ENCODE measurements around the gene ADGRL4. TPM values are rescaled to one million over a fixed set of nuclear protein-coding genes. Genes with fewer than 3 reads are reported as not detected.

ADGRL4 gene
- total RNA-seq, 1 donor from 2014 or later, result 17.7 TPM

DNA sequence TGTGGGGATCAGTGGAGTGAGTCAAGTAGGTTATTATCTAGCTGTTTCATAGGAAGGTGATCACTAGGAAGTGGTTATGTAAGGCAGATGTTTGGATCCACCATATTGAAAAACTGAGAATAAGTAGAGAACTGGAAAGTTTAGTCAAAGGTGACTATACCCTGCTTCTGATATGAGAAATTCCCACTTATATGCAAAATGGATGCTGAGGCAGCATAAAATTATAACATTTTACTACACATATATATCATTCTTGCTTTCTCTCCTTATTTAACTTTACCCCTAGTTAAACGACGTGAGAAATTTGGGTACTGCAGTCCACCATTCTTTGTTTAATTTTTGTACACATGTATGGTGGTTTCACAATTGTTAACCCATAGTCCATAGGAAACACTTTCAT is 142.4 kb downstream of the ADGRL4 start:
- H3K4me3 ChIP-seq, result no peak overlapping the region
- H3K4me1 ChIP-seq, result no peaks in the 10 kb centered on the region
- H3K36me3 ChIP-seq, result no peaks in the 10 kb centered on the region
- no peak overlapping the region for H3K27ac ChIP-seq
- TF ChIP-seq, protein P1, sequence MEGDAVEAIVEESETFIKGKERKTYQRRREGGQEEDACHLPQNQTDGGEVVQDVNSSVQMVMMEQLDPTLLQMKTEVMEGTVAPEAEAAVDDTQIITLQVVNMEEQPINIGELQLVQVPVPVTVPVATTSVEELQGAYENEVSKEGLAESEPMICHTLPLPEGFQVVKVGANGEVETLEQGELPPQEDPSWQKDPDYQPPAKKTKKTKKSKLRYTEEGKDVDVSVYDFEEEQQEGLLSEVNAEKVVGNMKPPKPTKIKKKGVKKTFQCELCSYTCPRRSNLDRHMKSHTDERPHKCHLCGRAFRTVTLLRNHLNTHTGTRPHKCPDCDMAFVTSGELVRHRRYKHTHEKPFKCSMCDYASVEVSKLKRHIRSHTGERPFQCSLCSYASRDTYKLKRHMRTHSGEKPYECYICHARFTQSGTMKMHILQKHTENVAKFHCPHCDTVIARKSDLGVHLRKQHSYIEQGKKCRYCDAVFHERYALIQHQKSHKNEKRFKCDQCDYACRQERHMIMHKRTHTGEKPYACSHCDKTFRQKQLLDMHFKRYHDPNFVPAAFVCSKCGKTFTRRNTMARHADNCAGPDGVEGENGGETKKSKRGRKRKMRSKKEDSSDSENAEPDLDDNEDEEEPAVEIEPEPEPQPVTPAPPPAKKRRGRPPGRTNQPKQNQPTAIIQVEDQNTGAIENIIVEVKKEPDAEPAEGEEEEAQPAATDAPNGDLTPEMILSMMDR (IDR thresholded peaks at IDR 0.05), result no peak
- TF ChIP-seq POLR2AphosphoS5 (IDR thresholded peaks at IDR 0.05; ENCODE audit: insufficient read depth in 1 of 2, low read depth in 1 of 2), result no peak
- TF ChIP-seq POLR2A (IDR thresholded peaks at IDR 0.05), result no peak
- no peak for DNase-seq (ENCODE audit: extremely low spot score in 2 of 2)
- no peaks in the 10 kb centered on the region for H3K9me3 ChIP-seq
- intact Hi-C loops (cut with DNase I), result no loop called here
- H3K27me3 ChIP-seq, result no peaks in the 10 kb centered on the region

DNA sequence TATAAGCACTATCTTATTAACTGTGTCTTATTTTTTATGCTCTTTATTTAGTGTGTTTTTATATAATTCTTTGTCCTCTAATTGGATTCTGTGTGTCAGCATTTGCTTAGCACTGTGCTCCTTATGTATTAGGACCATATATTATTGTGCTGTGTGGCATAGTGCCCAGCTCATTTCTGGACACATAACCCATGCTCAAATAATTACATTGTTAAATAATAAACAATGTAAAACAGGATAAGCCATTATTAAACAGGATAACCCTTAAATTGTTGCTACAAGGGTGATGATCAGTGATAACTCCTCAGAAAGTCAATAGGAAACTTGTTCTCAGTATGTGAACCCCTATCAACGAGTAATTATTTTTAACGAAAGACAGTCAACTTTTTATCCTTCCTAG is 150.4 kb downstream of the ADGRL4 start:
- Histone ChIP-seq H3K36me3 (no peaks in the 10 kb centered on the region), H3K4me3 (no peak overlapping the region), H3K27me3 (no peaks in the 10 kb centered on the region), H3K9me3 (no peaks in the 10 kb centered on the region), H3K4me1 (no peaks in the 10 kb centered on the region), H3K27ac (no peak overlapping the region)
- DNase-seq (ENCODE audit: extremely low spot score in 2 of 2), result no peak
- TF ChIP-seq, protein P1 (IDR thresholded peaks at IDR 0.05), result no peak
- TF ChIP-seq POLR2A (IDR thresholded peaks at IDR 0.05) (no peak), POLR2AphosphoS5 (IDR thresholded peaks at IDR 0.05; ENCODE audit: insufficient read depth in 1 of 2, low read depth in 1 of 2) (no peak)
- intact Hi-C loops (cut with DNase I), result no loop called here

DNA sequence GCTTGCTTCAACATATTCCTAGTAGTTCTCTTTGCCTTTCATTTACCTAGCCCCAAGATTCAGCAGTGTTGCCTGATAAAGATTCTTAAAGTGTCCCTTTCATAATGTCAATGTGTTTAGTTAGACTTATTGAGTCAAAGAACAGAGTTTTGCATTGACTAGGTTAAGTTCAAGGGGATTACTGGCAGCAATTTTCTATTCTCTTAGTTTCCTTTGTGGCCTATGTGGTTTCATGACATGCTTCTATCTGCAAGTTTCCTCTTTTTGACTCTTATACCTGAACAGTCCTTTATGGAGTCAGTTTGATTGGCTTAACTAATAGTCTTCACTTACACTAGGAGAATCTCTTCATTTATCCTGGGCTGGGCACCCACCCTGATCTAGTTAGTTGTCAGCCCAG is 151.3 kb downstream of the ADGRL4 start:
- Histone ChIP-seq H3K36me3 (no peaks in the 10 kb centered on the region), H3K27me3 (no peaks in the 10 kb centered on the region), H3K9me3 (no peaks in the 10 kb centered on the region), H3K27ac (no peak overlapping the region), H3K4me1 (no peaks in the 10 kb centered on the region), H3K4me3 (no peak overlapping the region)
- intact Hi-C loops (cut with DNase I), result no loop called here
- no peak for DNase-seq (ENCODE audit: extremely low spot score in 2 of 2)
- TF ChIP-seq POLR2A (IDR thresholded peaks at IDR 0.05) (no peak), POLR2AphosphoS5 (IDR thresholded peaks at IDR 0.05; ENCODE audit: insufficient read depth in 1 of 2, low read depth in 1 of 2) (no peak)
- TF ChIP-seq, protein P1 (IDR thresholded peaks at IDR 0.05), result no peak

DNA sequence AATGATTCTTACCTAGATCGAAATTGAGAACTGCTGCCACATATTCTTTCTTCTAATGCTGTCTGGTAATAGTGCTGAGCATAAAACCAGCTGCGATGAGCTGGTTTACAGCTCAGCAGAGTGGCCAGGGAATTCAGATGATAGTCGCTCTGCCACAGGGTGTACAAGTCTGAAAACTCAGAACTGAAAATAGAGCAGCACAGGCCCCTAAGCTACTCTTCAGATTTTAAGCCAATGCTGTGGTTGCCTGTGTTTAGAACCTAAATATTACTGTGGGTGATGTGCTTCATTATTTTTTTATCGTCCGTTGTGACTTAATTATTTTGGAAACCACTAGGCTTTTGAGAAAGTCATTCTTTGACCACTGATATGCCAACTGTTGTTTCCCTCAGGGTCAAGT is 152.0 kb downstream of the ADGRL4 start:
- no peak for DNase-seq (ENCODE audit: extremely low spot score in 2 of 2)
- Histone ChIP-seq H3K9me3 (no peaks in the 10 kb centered on the region), H3K4me3 (no peak overlapping the region), H3K4me1 (no peaks in the 10 kb centered on the region), H3K27me3 (no peaks in the 10 kb centered on the region), H3K36me3 (no peaks in the 10 kb centered on the region), H3K27ac (no peak overlapping the region)
- intact Hi-C loops (cut with DNase I), result no loop called here
- TF ChIP-seq, protein P1 (IDR thresholded peaks at IDR 0.05), result no peak

DNA sequence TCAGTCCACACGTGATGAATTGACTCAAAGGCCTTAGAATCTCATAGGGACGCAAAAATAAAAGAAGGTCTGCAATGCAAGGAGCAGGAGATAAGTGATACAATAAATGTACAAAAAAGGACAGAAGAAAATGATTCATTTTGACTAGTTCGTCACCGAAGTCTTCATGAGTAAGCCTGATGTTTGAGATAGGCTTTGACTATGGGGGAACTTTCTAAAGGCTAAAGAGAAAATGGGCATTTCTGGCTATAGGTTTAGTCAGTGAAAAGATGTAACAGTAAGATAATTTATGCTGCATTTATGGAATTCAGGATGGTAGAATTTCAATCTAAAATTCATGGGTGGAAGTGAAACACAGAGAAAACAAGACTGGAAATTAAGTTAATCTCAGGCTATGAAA is 163.0 kb downstream of the ADGRL4 start:
- Histone ChIP-seq H3K27me3 (no peaks in the 10 kb centered on the region), H3K4me3 (no peak overlapping the region), H3K9me3 (no peaks in the 10 kb centered on the region), H3K4me1 (peaks cover 7% of the 10 kb centered on the region), H3K36me3 (no peaks in the 10 kb centered on the region), H3K27ac (no peak overlapping the region)
- no peak for DNase-seq (ENCODE audit: extremely low spot score in 2 of 2)
- no peak for TF ChIP-seq POLR2A (IDR thresholded peaks at IDR 0.05)
- no peak for TF ChIP-seq POLR2AphosphoS5 (IDR thresholded peaks at IDR 0.05; ENCODE audit: insufficient read depth in 1 of 2, low read depth in 1 of 2)
- TF ChIP-seq, protein P1 (IDR thresholded peaks at IDR 0.05), result no peak
- intact Hi-C loops (cut with DNase I), result no loop called here

All from vagina (tissue), 2 donors.